H1 (cell line): ENCODE results near the gene WDR31. TPM values are rescaled to one million over a fixed set of nuclear protein-coding genes. Genes with fewer than 3 reads are reported as not detected.

Experiments
- CTCF ChIA-PET: fragments of 300-600 bp; sonication (Branson Sonifier 250); formaldehyde crosslinking; loops from one replicate; lab custom pipeline; 2021; ENCODE audit not compliant: partially characterized antibody; lab: Charles Lee
- POLR2A ChIA-PET: fragments of 300-600 bp; sonication (Branson Sonifier 250); formaldehyde crosslinking; loops from one replicate; lab custom pipeline; 2021; ENCODE audit warnings: inconsistent platforms; ENCODE audit not compliant: partially characterized antibody; lab: Charles Lee
- DNase-seq, 2 experiments: peaks; one replicate each; pipeline versions ENCODE4 v3.0.0 to v3.0.0-alpha.2; 2010 to 2022; ENCODE audit warnings: low spot score in 2 of 2, low read depth in 1 of 2, mixed read lengths in 1 of 2
- FAIRE-seq: peaks from 2 replicates; lab custom pipeline; 2011; peaks lifted over from hg19 to GRCh38; lab: Jason Lieb, UNC
- H2AFZ ChIP-seq: 2 replicates; pipeline ENCODE4 v1.8.1; 2012; ENCODE audit warnings: low read length, inconsistent platforms
- H2AK5ac ChIP-seq: 2 replicates; pipeline ENCODE4 v1.6.1; 2013; ENCODE audit warnings: low read depth, low read length
- H2BK120ac ChIP-seq: replicated peaks from 2 replicates; pipeline ENCODE3; 2013; ENCODE audit warnings: low read depth, low read length, inconsistent platforms
- H2BK12ac ChIP-seq: 2 replicates; pipeline ENCODE4 v1.6.1; 2013; ENCODE audit warnings: low read depth, low read length
- H2BK15ac ChIP-seq: 2 replicates; pipeline ENCODE4 v1.6.1; 2013; ENCODE audit warnings: low read length
- H2BK20ac ChIP-seq: 2 replicates; pipeline ENCODE4 v1.6.1; 2013; ENCODE audit warnings: low read length
- H2BK5ac ChIP-seq: 2 replicates; pipeline ENCODE4 v1.6.1; 2013; ENCODE audit warnings: low read depth, low read length
- H3K14ac ChIP-seq: 2 replicates; pipeline ENCODE4 v1.6.1; 2013; ENCODE audit warnings: inconsistent platforms; ENCODE audit not compliant: insufficient read length
- H3K18ac ChIP-seq: 2 replicates; pipeline ENCODE4 v1.6.1; 2013; ENCODE audit warnings: low read length; ENCODE audit errors: extremely low read depth
- H3K23ac ChIP-seq: 2 replicates; pipeline ENCODE4 v1.6.1; 2013; ENCODE audit warnings: inconsistent platforms; ENCODE audit not compliant: insufficient read length
- H3K23me2 ChIP-seq: 2 replicates; pipeline ENCODE4 v1.6.1; 2013; ENCODE audit warnings: low read depth, low read length
- H3K27ac ChIP-seq: 2 replicates; pipeline ENCODE4 v1.6.1; 2011; ENCODE audit warnings: low read depth, low read length, inconsistent platforms
- H3K27me3 ChIP-seq, 4 experiments: replicated peaks in 1 of 4; 1 replicate in 1 of 4; 2 replicates in 3 of 4; pipeline versions ENCODE4 v1.6.1 to v1.8.1; 2011 to 2013; ENCODE audit warnings: low read length in 3 of 4, mild to moderate bottlenecking in 3 of 4, inconsistent platforms in 2 of 4, mixed read lengths in 2 of 4, moderate library complexity in 1 of 4; ENCODE audit not compliant: control insufficient read depth in 3 of 4, insufficient read depth in 3 of 4; ENCODE audit errors: extremely low read depth in 1 of 4
- H3K36me3 ChIP-seq, 4 experiments: 2 replicates each; pipeline versions ENCODE4 v1.6.1 to v1.8.1; 2011 to 2013; ENCODE audit warnings: mild to moderate bottlenecking in 4 of 4, low read length in 3 of 4, moderate library complexity in 2 of 4, control low read depth in 1 of 4, inconsistent platforms in 1 of 4; ENCODE audit not compliant: insufficient read depth in 4 of 4, control insufficient read depth in 2 of 4
- H3K4ac ChIP-seq: replicated peaks from 2 replicates; pipeline ENCODE3; 2013; ENCODE audit warnings: low read length, low read depth, mixed read lengths, inconsistent platforms; ENCODE audit not compliant: insufficient read length
- H3K4me1 ChIP-seq, 4 experiments: replicated peaks in 1 of 4; 1 replicate in 1 of 4; 2 replicates in 3 of 4; pipeline versions ENCODE4 v1.6.1 to v1.8.1; 2011 to 2013; ENCODE audit warnings: low read length in 3 of 4, inconsistent platforms in 2 of 4, mixed read lengths in 1 of 4; ENCODE audit not compliant: insufficient read depth in 4 of 4, control insufficient read depth in 3 of 4
- H3K4me2 ChIP-seq, 2 experiments: 2 replicates each; pipeline versions ENCODE4 v1.6.1 to v1.8.1; 2011 to 2013; ENCODE audit warnings: low read depth in 2 of 2, low read length in 2 of 2, control low read depth in 1 of 2, inconsistent platforms in 1 of 2, mild to moderate bottlenecking in 1 of 2; ENCODE audit not compliant: insufficient read depth in 1 of 2
- H3K4me3 ChIP-seq, 4 experiments: fragments of 200-600, 300-600 bp in 1 of 4; sonication (generic), shearing (Covaris generic), sonication (Bioruptor Twin) in 1 of 4; 2 replicates each; pipeline versions ENCODE4 v1.5.1 to v1.8.1; 2011 to 2016; ENCODE audit warnings: low read length in 4 of 4, low read depth in 3 of 4, control low read depth in 2 of 4, inconsistent platforms in 2 of 4, mild to moderate bottlenecking in 2 of 4, mixed read lengths in 1 of 4, moderate library complexity in 1 of 4; ENCODE audit not compliant: insufficient read depth in 2 of 4; ENCODE audit errors: extremely low read depth in 1 of 4
- H3K56ac ChIP-seq: replicated peaks from 2 replicates; pipeline ENCODE3; 2013; ENCODE audit warnings: low read depth, mild to moderate bottlenecking, mixed read lengths, low read length, inconsistent platforms; ENCODE audit not compliant: insufficient read length
- H3K79me1 ChIP-seq: 2 replicates; pipeline ENCODE4 v1.6.1; 2013; ENCODE audit warnings: low read depth, low read length, control low read depth
- H3K79me2 ChIP-seq, 2 experiments: 2 replicates each; pipeline versions ENCODE4 v1.6.1 to v1.8.1; 2012 to 2013; ENCODE audit warnings: low read length in 2 of 2, mild to moderate bottlenecking in 2 of 2, inconsistent platforms in 1 of 2; ENCODE audit not compliant: insufficient read depth in 2 of 2, control insufficient read depth in 1 of 2
- H3K9ac ChIP-seq, 4 experiments: replicated peaks in 1 of 4; 1 replicate in 1 of 4; 2 replicates in 3 of 4; pipeline versions ENCODE4 v1.6.1 to v1.8.1; 2011 to 2013; ENCODE audit warnings: low read depth in 3 of 4, low read length in 3 of 4, control low read depth in 2 of 4, mild to moderate bottlenecking in 2 of 4, moderate library complexity in 2 of 4, inconsistent platforms in 1 of 4; ENCODE audit errors: extremely low read depth in 1 of 4
- H3K9me3 ChIP-seq, 2 experiments: 2 replicates each; pipeline versions ENCODE4 v1.6.1 to v1.8.1; 2012 to 2013; ENCODE audit warnings: mild to moderate bottlenecking in 2 of 2, moderate library complexity in 2 of 2, control low read depth in 1 of 2, inconsistent platforms in 1 of 2, low read depth in 1 of 2, low read length in 1 of 2, mixed read lengths in 1 of 2; ENCODE audit not compliant: insufficient read depth in 2 of 2
- H4K20me1 ChIP-seq, 2 experiments: replicated peaks in 1 of 2; 2 replicates each; pipeline versions ENCODE3 to v1.8.1; 2011 to 2013; ENCODE audit warnings: inconsistent platforms in 2 of 2, low read length in 2 of 2, mild to moderate bottlenecking in 1 of 2; ENCODE audit not compliant: insufficient read depth in 2 of 2, control insufficient read depth in 1 of 2
- H4K5ac ChIP-seq: 2 replicates; pipeline ENCODE4 v1.6.1; 2013; ENCODE audit warnings: low read length, low read depth, mixed read lengths, inconsistent platforms; ENCODE audit not compliant: insufficient read length
- H4K8ac ChIP-seq: 2 replicates; pipeline ENCODE4 v1.8.0; 2013; ENCODE audit warnings: mild to moderate bottlenecking, moderate library complexity, low read length, inconsistent platforms; ENCODE audit not compliant: insufficient read depth; ENCODE audit errors: extremely low read depth
- H4K91ac ChIP-seq: replicated peaks from 2 replicates; pipeline ENCODE3; 2013; ENCODE audit warnings: low read length, mixed read lengths, inconsistent platforms; ENCODE audit not compliant: insufficient read length
- BCL11A ChIP-seq, 2 experiments: IDR thresholded peaks; one replicate each; pipeline ENCODE4 v1.6.1; 2011; ENCODE audit warnings: low read depth in 2 of 2, low read length in 2 of 2, mild to moderate bottlenecking in 2 of 2
- CBX5 ChIP-seq: fragments of 300-800, 300-1000 bp; sonication (generic); IDR thresholded peaks from 2 replicates; pipeline ENCODE4 v1.7.1; 2016; ENCODE audit warnings: antibody characterized with exemption, low read length, low read depth
- CBX8 ChIP-seq: fragments of 300-800, 300-1000 bp; sonication (generic); IDR thresholded peaks from 2 replicates; pipeline ENCODE4 v1.7.1; 2016; ENCODE audit warnings: low read depth, low read length, borderline replicate concordance
- CTCF ChIP-seq, 3 experiments: IDR thresholded peaks; 1 replicate in 2 of 3; 2 replicates in 1 of 3; pipeline versions ENCODE4 v1.5.1 to v1.6.1; 2011; ENCODE audit warnings: low read length in 3 of 3, mild to moderate bottlenecking in 3 of 3, inconsistent platforms in 2 of 3, low read depth in 1 of 3, moderate library complexity in 1 of 3; ENCODE audit not compliant: insufficient read depth in 1 of 3; ENCODE audit errors: control extremely low read depth in 1 of 3
- RAD21 ChIP-seq, 2 experiments: IDR thresholded peaks in 1 of 2; conservative IDR thresholded peaks in 1 of 2; 2 replicates each; pipeline ENCODE4 v1.6.1; 2011; ENCODE audit warnings: low read depth in 2 of 2, low read length in 2 of 2, improper control_type of control experiment in 1 of 2, inconsistent platforms in 1 of 2, mild to moderate bottlenecking in 1 of 2, moderate library complexity in 1 of 2
- SIRT6 ChIP-seq: IDR thresholded peaks from one replicate; pipeline ENCODE4 v1.7.1; 2012; ENCODE audit warnings: low read length, inconsistent platforms
- SP2 ChIP-seq: IDR thresholded peaks from 2 replicates; pipeline ENCODE4 v1.6.1; 2012; ENCODE audit warnings: mild to moderate bottlenecking, low read length, inconsistent platforms
- SUZ12 ChIP-seq: fragments of 200-600 bp; sonication (generic); IDR thresholded peaks from 2 replicates; pipeline ENCODE4 v1.6.1; 2012; ENCODE audit warnings: mild to moderate bottlenecking, inconsistent platforms, low read length, moderate library complexity, mixed read lengths
- WGBS, 2 experiments: shearing (Covaris generic) in 1 of 2; methylation state at CpG; one replicate each; pipeline versions ENCODE4 v1.1.6 to v1.1.7; 2013 to 2015; ENCODE audit warnings: low lambda C conversion rate in 2 of 2, mixed read lengths in 2 of 2, inconsistent platforms in 1 of 2, low coverage in 1 of 2, missing lambda C conversion rate in 1 of 2; ENCODE audit not compliant: insufficient replicate concordance in 2 of 2, insufficient coverage in 1 of 2, insufficient read length in 1 of 2; ENCODE audit errors: extremely low coverage in 1 of 2, missing lambda C conversion rate in 1 of 2; 5-methylcytosine and 5-hydroxymethylcytosine counted together
- polyA plus RNA-seq, 7 experiments: library from polyadenylated mRNA; depleted of rRNA in 3 of 7; stranded (reverse) in 5 of 7; unstranded in 2 of 7; fragments of >200 nt in 5 of 7; fragments of 200-250 nt in 2 of 7; gene quantifications; 1 replicate in 5 of 7; 2 replicates in 1 of 7; 4 replicates in 1 of 7; pipeline versions ENCODE4 v1.2.1 to v1.2.3, GENCODE V29; 2011 to 2013; ENCODE audit warnings: missing spikeins in 2 of 7, mixed read lengths in 2 of 7
- total RNA-seq: library from RNA; stranded (reverse); fragmentation: NEBNext Ultra II Directional; extraction: Animal tissue kit (Norgen Biotek cat#: 25700); gene quantifications from 2 replicates; pipeline ENCODE4 v1.2.1, GENCODE V29; 2021

WDR31 gene
- total and polyA plus RNA-seq, 2 of the 8 experiments (the other 6 are each of a cell fraction or from before 2014, with no cell fraction given): 0.27 to 0.28 TPM

GRCh38 chr9:113309204-113309813, 30.8 kb downstream of the WDR31 start:
- Histone ChIP-seq H3K56ac (no peak overlapping the region), H2BK120ac (no peak overlapping the region), H3K79me1 (no peaks in the 10 kb centered on the region), H2AK5ac (no peak overlapping the region), H4K5ac (no peak overlapping the region), H3K36me3 (no peaks in the 10 kb centered on the region), H3K9me3 (no peaks in the 10 kb centered on the region), H3K4me1 (no peaks in the 10 kb centered on the region), H3K4ac (no peak overlapping the region), H2BK12ac (no peak overlapping the region), H3K27me3 (no peaks in the 10 kb centered on the region; a peak in 1 of 7 replicates), H3K4me2 (no peak overlapping the region), H4K91ac (no peak overlapping the region), H3K79me2 (no peaks in the 10 kb centered on the region), H4K8ac (no peak overlapping the region), H4K20me1 (no peaks in the 10 kb centered on the region), H2AFZ (no peak overlapping the region), H3K4me3 (no peak overlapping the region), H2BK20ac (no peak overlapping the region), H3K9ac (no peak overlapping the region), H3K18ac (no peak overlapping the region), H3K27ac (no peak overlapping the region), H2BK15ac (no peak overlapping the region), H3K14ac (no peak overlapping the region), H2BK5ac (no peak overlapping the region), H3K23me2 (no peaks in the 10 kb centered on the region), H3K23ac (no peak overlapping the region)
- POLR2A ChIA-PET: interaction anchor here (1.0 kb wide), 1 partner anchor 284 kb away, joined by 3 read pairs; no protein-coding TSS in a partner anchor
- WGBS, 2 experiments: 45% methylated on average over 2 of the region's 2 CpGs; no CpG with 5 or more reads in 1 of the 2 experiments
- FAIRE-seq (no peak), DNase-seq (no peak)
- CTCF ChIA-PET: interaction anchor here (0.7 to 4.2 kb wide), 24 partner anchors 10 to 349 kb away, joined by 3 to 30 read pairs (median 4); partner anchors contain the start of genes BSPRY, CDC26, PRPF4 and WDR31
- TF ChIP-seq BCL11A (IDR thresholded peaks at IDR 0.05; ENCODE audit: low read depth in 2 of 2, low read length in 2 of 2) (no peak), CBX8 (no peak), RAD21 (IDR thresholded peaks at IDR 0.05 in 1 of 2, conservative IDR thresholded peaks at IDR 0.05 in 1 of 2; ENCODE audit: low read depth in 2 of 2, low read length in 2 of 2) (peak; percentile 79 to 80), CTCF (IDR thresholded peaks at IDR 0.05; ENCODE audit: control extremely low read depth in 1 of 3, insufficient read depth in 1 of 3, low read depth in 1 of 3, low read length in 3 of 3) (peak in 2 of 3 experiments; percentile 39 to 43; a peak in 2 of 4 replicates), SP2 (no peak), SIRT6 (no peak), CBX5 (no peak), SUZ12 (no peak)
